ENCODE results near the gene COLEC12. TPM values are rescaled to one million over a fixed set of nuclear protein-coding genes. Genes with fewer than 3 reads are reported as not detected.

The COLEC12 gene
- polyA plus RNA-seq, 3 donors = 0.21 to 0.47 (median 0.35) TPM

DNA sequence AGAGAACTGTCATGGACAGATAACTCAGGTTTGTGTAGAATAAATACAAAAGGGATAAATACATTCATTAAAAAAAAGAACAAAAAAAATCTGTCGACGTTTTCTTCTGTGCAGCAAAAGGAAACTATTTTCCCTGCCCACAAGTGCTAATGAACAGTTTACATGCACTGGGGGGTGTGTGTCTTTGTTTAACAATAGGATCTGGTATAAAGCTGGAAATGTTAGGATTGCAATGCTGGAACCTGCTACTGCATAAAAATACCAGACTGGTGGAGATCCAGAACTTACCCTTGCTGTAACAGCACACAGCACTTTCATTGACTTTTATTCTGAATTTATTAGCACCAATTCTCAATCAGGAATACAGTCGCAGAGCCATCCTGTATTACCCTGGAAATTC is 148.1 kb downstream of the COLEC12 start:
- no peak overlapping the region for H3K27ac Mint-ChIP-seq
- no peaks in the 10 kb centered on the region for H3K27me3 ChIP-seq (ENCODE audit: control insufficient read depth in 2 of 2, insufficient read depth in 2 of 2, low read length in 2 of 2)
- no peak for DNase-seq
- intact Hi-C loops (cut with micrococcal nuclease) = no loop called here
- H3K9me3 ChIP-seq (replicated peaks in 1 of 2; ENCODE audit: control insufficient read depth in 1 of 2, insufficient read depth in 1 of 2, low read length in 2 of 2) = no peaks in the 10 kb centered on the region
- no peaks in the 10 kb centered on the region for H3K9me3 Mint-ChIP-seq
- no peaks in the 10 kb centered on the region for H4K20me1 ChIP-seq (ENCODE audit: insufficient read depth, low read length)
- peaks cover 0 to 2% (median 0%) of the 10 kb centered on the region in 3 donors for H3K27me3 Mint-ChIP-seq (ENCODE audit: low read depth in 3 of 3)
- H2AFZ ChIP-seq (ENCODE audit: insufficient read depth, low read depth, low read length, poor library complexity, severe bottlenecking) = no peak overlapping the region
- H3K36me3 Mint-ChIP-seq = no peaks in the 10 kb centered on the region
- no peak overlapping the region for H3K4me2 ChIP-seq (replicated peaks; ENCODE audit: extremely low read depth, low read length, poor library complexity, severe bottlenecking)
- H3K4me1 Mint-ChIP-seq = no peaks in the 10 kb centered on the region
- H3K4me3 ChIP-seq (replicated peaks in 1 of 3; ENCODE audit: low read depth in 2 of 3, low read length in 3 of 3) = no peak overlapping the region
- no CpG with 5 or more reads among the region's 3 CpGs for WGBS (ENCODE audit: insufficient coverage)
- no peak overlapping the region for H3K4me3 Mint-ChIP-seq
- H3K4me1 ChIP-seq (ENCODE audit: control insufficient read depth in 1 of 2, insufficient read depth in 2 of 2, low read length in 2 of 2) = no peaks in the 10 kb centered on the region
- H3K36me3 ChIP-seq (replicated peaks in 1 of 2; ENCODE audit: control insufficient read depth in 1 of 2, insufficient read depth in 2 of 2, low read length in 2 of 2) = no peaks in the 10 kb centered on the region
- H3K9ac ChIP-seq (ENCODE audit: insufficient read depth, low read length, poor library complexity, severe bottlenecking) = no peak overlapping the region
- TF ChIP-seq, protein P1, sequence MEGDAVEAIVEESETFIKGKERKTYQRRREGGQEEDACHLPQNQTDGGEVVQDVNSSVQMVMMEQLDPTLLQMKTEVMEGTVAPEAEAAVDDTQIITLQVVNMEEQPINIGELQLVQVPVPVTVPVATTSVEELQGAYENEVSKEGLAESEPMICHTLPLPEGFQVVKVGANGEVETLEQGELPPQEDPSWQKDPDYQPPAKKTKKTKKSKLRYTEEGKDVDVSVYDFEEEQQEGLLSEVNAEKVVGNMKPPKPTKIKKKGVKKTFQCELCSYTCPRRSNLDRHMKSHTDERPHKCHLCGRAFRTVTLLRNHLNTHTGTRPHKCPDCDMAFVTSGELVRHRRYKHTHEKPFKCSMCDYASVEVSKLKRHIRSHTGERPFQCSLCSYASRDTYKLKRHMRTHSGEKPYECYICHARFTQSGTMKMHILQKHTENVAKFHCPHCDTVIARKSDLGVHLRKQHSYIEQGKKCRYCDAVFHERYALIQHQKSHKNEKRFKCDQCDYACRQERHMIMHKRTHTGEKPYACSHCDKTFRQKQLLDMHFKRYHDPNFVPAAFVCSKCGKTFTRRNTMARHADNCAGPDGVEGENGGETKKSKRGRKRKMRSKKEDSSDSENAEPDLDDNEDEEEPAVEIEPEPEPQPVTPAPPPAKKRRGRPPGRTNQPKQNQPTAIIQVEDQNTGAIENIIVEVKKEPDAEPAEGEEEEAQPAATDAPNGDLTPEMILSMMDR (IDR thresholded peaks at IDR 0.05) = no peak
- no peaks in the 10 kb centered on the region for H3K79me2 ChIP-seq (ENCODE audit: insufficient read depth, low read length)
- H3K27ac ChIP-seq (ENCODE audit: low read depth in 1 of 2, low read length in 2 of 2) = no peak overlapping the region

DNA sequence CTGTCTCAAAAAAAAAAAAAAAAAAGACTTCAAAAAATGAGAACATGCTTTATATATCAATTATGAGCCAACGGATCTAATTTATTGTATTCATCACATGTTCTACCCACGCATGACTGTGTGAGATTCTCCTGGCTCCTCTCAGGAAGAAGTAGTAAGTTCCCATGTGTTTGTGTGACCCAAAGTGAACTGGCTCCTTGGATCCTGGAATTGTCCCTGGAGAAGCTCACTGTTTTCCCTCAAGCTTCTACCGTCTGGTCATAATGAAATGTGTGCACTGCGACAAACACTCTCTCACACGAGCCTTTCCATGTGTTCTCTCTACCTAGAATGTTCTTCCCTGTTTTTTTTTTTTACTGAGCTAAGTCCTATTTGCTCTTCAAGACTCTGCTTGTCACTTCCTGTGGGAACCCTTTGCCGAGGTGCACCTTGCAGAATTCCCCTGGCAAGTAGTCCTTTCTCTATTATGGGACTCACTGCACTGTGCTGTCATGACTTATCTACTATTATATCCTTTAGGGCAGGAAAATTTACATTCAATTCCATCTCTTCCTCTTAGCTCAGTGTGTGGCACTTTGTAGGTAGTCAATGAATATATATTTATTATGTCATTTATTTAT is 149.4 kb downstream of the COLEC12 start:
- peaks cover 0 to 6% (median 4%) of the 10 kb centered on the region in 7 donors for H3K9me3 Mint-ChIP-seq
- no peak overlapping the region for H2AFZ ChIP-seq (ENCODE audit: insufficient read depth, low read depth, low read length, poor library complexity, severe bottlenecking)
- no peak overlapping the region for H3K27ac Mint-ChIP-seq
- no peak overlapping the region for H3K4me2 ChIP-seq (replicated peaks; ENCODE audit: extremely low read depth, low read length, poor library complexity, severe bottlenecking)
- 74% methylated on average over 4 of the region's 6 CpGs for WGBS (ENCODE audit: insufficient coverage)
- no peak overlapping the region for H3K9ac ChIP-seq (ENCODE audit: insufficient read depth, low read length, poor library complexity, severe bottlenecking)
- TF ChIP-seq, protein P1 (IDR thresholded peaks at IDR 0.05) = no peak
- no peak for DNase-seq
- no peaks in the 10 kb centered on the region for H4K20me1 ChIP-seq (ENCODE audit: insufficient read depth, low read length)
- no peak overlapping the region for H3K4me3 ChIP-seq (replicated peaks in 1 of 3; ENCODE audit: low read depth in 2 of 3, low read length in 3 of 3)
- no peaks in the 10 kb centered on the region for H3K79me2 ChIP-seq (ENCODE audit: insufficient read depth, low read length)
- H3K4me1 ChIP-seq (ENCODE audit: control insufficient read depth in 1 of 2, insufficient read depth in 2 of 2, low read length in 2 of 2) = no peaks in the 10 kb centered on the region
- H3K36me3 ChIP-seq (replicated peaks in 1 of 2; ENCODE audit: control insufficient read depth in 1 of 2, insufficient read depth in 2 of 2, low read length in 2 of 2) = no peaks in the 10 kb centered on the region
- no peaks in the 10 kb centered on the region for H3K9me3 ChIP-seq (replicated peaks in 1 of 2; ENCODE audit: control insufficient read depth in 1 of 2, insufficient read depth in 1 of 2, low read length in 2 of 2)
- no peaks in the 10 kb centered on the region for H3K4me1 Mint-ChIP-seq
- peaks cover 0 to 2% (median 0%) of the 10 kb centered on the region in 3 donors for H3K27me3 Mint-ChIP-seq (ENCODE audit: low read depth in 3 of 3)
- intact Hi-C loops (cut with micrococcal nuclease) = no loop called here
- H3K27me3 ChIP-seq (ENCODE audit: control insufficient read depth in 2 of 2, insufficient read depth in 2 of 2, low read length in 2 of 2) = no peaks in the 10 kb centered on the region
- no peak overlapping the region for H3K4me3 Mint-ChIP-seq
- no peak overlapping the region for H3K27ac ChIP-seq (ENCODE audit: low read depth in 1 of 2, low read length in 2 of 2)
- H3K36me3 Mint-ChIP-seq = no peaks in the 10 kb centered on the region

All from CD14-positive monocyte (primary cell).